Endodermal cell (in vitro differentiated cells): Measurements from ENCODE around the gene TXNDC2. TPM values are rescaled to one million over a fixed set of nuclear protein-coding genes. Genes with fewer than 3 reads are reported as not detected.
A peak's percentile ranks its signal among the peaks of the same experiment; 100 is the strongest.

ENCODE experiments used
- DNase-seq: peaks from one replicate; pipeline ENCODE4 v3.0.0-alpha.2; 2017
- H3K27ac ChIP-seq: 2 replicates; pipeline ENCODE4 v1.5.1; 2013; ENCODE audit warnings: mild to moderate bottlenecking, low read depth, low read length, moderate library complexity
- H3K27me3 ChIP-seq: 2 replicates; pipeline ENCODE4 v1.6.1; 2013; ENCODE audit warnings: mild to moderate bottlenecking, low read length, moderate library complexity; ENCODE audit not compliant: insufficient read depth, control insufficient read depth, poor library complexity, severe bottlenecking
- H3K36me3 ChIP-seq: 2 replicates; pipeline ENCODE4 v1.7.0; 2013; ENCODE audit warnings: mild to moderate bottlenecking, low read length, moderate library complexity; ENCODE audit not compliant: control insufficient read depth, insufficient read depth
- H3K4me1 ChIP-seq: one replicate; pipeline ENCODE4 v1.7.0; 2013; ENCODE audit warnings: low read length; ENCODE audit not compliant: control insufficient read depth, insufficient read depth
- H3K4me3 ChIP-seq: 2 replicates; pipeline ENCODE4 v1.5.1; 2013; ENCODE audit warnings: mild to moderate bottlenecking, low read length, moderate library complexity
- H3K9ac ChIP-seq: 2 replicates; pipeline ENCODE4 v1.6.1; 2013; ENCODE audit warnings: mild to moderate bottlenecking, low read length, moderate library complexity; ENCODE audit not compliant: poor library complexity, severe bottlenecking; ENCODE audit errors: extremely low read depth
- H3K9me3 ChIP-seq: 2 replicates; pipeline ENCODE4 v1.6.1; 2013; ENCODE audit warnings: mild to moderate bottlenecking, low read length, moderate library complexity; ENCODE audit not compliant: control insufficient read depth
- H3K27ac Mint-ChIP-seq: 2 replicates; pipeline ENCODE4 v1.8.0; 2020; ENCODE audit warnings: mixed read lengths
- H3K27me3 Mint-ChIP-seq: 2 replicates; pipeline ENCODE4 v1.8.0; 2021; ENCODE audit warnings: mild to moderate bottlenecking, mixed read lengths; ENCODE audit not compliant: insufficient read depth
- H3K36me3 Mint-ChIP-seq: 2 replicates; pipeline ENCODE4 v1.8.0; 2020; ENCODE audit warnings: low read depth, mixed read lengths
- H3K4me1 Mint-ChIP-seq: 2 replicates; pipeline ENCODE4 v1.8.0; 2020; ENCODE audit warnings: mixed read lengths
- H3K4me3 Mint-ChIP-seq: 2 replicates; pipeline ENCODE4 v1.8.0; 2020; ENCODE audit warnings: mild to moderate bottlenecking, moderate library complexity, mixed read lengths
- H3K9me3 Mint-ChIP-seq: 2 replicates; pipeline ENCODE4 v1.8.0; 2020; ENCODE audit warnings: mild to moderate bottlenecking, mixed read lengths
- WGBS, 2 experiments: methylation state at CpG; one replicate each; pipeline versions ENCODE4 v1.1.5 to v1.1.7; 2013; ENCODE audit warnings: missing lambda C conversion rate in 2 of 2, mixed read lengths in 1 of 2; ENCODE audit not compliant: insufficient coverage in 1 of 2, insufficient read length in 1 of 2; 5-methylcytosine and 5-hydroxymethylcytosine counted together
- total RNA-seq, 2 donors: library from RNA; stranded (reverse); fragmentation: NEBNext Ultra II Directional in 1 of 2; extraction: Animal tissue kit (Norgen Biotek cat#: 25700) in 1 of 2; gene quantifications; 2 replicates in 1 of 2; 3 replicates in 1 of 2; pipeline ENCODE4 v1.2.1, GENCODE V29; 2021
- TF ChIP-seq, protein P1 (sequence below): fragments of 200-600 bp; sonication (generic); conservative IDR thresholded peaks from 2 replicates; pipeline ENCODE4 v1.5.0; 2021; ENCODE audit warnings: antibody characterized with exemption, mild to moderate bottlenecking

The TXNDC2 gene
- total RNA-seq, 2 donors from 2014 or later: not detected

DNA sequence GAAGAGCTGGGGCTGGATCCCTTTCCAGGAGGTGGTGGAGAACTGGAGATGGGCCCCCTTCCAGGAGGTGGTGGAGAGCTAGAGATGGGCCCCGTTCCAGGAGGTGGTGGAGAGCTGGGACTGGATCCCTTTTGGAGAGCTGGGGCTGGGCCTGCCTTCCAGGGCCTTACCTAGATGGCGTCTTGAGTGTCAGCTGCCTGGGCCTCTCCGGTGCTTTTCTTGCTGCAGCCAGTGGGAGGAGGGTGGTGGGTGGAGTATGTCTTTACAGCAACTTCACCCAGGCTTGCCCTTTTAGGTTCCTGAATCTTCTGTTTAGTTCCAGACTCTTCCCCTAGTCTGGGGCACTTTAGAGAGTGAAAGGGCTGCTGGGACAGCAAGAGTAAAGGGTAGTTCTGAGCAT lies 19.1 kb upstream of the TXNDC2 start:
- H3K9me3 ChIP-seq: peaks cover 28% of the 10 kb centered on the region
- H3K27ac Mint-ChIP-seq: no peak overlapping the region
- TF ChIP-seq, protein P1, sequence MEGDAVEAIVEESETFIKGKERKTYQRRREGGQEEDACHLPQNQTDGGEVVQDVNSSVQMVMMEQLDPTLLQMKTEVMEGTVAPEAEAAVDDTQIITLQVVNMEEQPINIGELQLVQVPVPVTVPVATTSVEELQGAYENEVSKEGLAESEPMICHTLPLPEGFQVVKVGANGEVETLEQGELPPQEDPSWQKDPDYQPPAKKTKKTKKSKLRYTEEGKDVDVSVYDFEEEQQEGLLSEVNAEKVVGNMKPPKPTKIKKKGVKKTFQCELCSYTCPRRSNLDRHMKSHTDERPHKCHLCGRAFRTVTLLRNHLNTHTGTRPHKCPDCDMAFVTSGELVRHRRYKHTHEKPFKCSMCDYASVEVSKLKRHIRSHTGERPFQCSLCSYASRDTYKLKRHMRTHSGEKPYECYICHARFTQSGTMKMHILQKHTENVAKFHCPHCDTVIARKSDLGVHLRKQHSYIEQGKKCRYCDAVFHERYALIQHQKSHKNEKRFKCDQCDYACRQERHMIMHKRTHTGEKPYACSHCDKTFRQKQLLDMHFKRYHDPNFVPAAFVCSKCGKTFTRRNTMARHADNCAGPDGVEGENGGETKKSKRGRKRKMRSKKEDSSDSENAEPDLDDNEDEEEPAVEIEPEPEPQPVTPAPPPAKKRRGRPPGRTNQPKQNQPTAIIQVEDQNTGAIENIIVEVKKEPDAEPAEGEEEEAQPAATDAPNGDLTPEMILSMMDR: no peak
- peaks cover 30% of the 10 kb centered on the region for H3K4me1 Mint-ChIP-seq
- WGBS, 2 experiments: 100% methylated on average over 1 to 3 of the region's 3 CpGs
- H3K9me3 Mint-ChIP-seq: peaks cover 31% of the 10 kb centered on the region
- no peaks in the 10 kb centered on the region for H3K27me3 ChIP-seq
- no peaks in the 10 kb centered on the region for H3K36me3 ChIP-seq
- no peak overlapping the region for H3K9ac ChIP-seq
- H3K27ac ChIP-seq: no peak overlapping the region
- peaks cover 6% of the 10 kb centered on the region for H3K27me3 Mint-ChIP-seq
- H3K4me1 ChIP-seq: peaks cover 11% of the 10 kb centered on the region
- no peak overlapping the region for H3K4me3 ChIP-seq
- DNase-seq: no peak
- H3K36me3 Mint-ChIP-seq: no peaks in the 10 kb centered on the region
- no peak overlapping the region for H3K4me3 Mint-ChIP-seq

GRCh38 chr18:9867071-9867594 lies 18.6 kb upstream of the TXNDC2 start:
- DNase-seq: no peak
- Histone ChIP-seq H3K36me3 (no peaks in the 10 kb centered on the region), H3K4me1 (peaks cover 11% of the 10 kb centered on the region), H3K27ac (no peak overlapping the region), H3K9ac (no peak overlapping the region), H3K9me3 (peaks cover 28% of the 10 kb centered on the region), H3K4me3 (no peak overlapping the region), H3K27me3 (peaks cover 2% of the 10 kb centered on the region)
- Mint-ChIP-seq H3K4me1 (peaks cover 30% of the 10 kb centered on the region), H3K36me3 (no peaks in the 10 kb centered on the region), H3K27ac (no peak overlapping the region), H3K27me3 (peaks cover 7% of the 10 kb centered on the region), H3K9me3 (peaks cover 31% of the 10 kb centered on the region), H3K4me3 (no peak overlapping the region)
- TF ChIP-seq, protein P1: no peak
- 95 to 97% methylated on average over 4 of the region's 4 CpGs for WGBS, 2 experiments

DNA sequence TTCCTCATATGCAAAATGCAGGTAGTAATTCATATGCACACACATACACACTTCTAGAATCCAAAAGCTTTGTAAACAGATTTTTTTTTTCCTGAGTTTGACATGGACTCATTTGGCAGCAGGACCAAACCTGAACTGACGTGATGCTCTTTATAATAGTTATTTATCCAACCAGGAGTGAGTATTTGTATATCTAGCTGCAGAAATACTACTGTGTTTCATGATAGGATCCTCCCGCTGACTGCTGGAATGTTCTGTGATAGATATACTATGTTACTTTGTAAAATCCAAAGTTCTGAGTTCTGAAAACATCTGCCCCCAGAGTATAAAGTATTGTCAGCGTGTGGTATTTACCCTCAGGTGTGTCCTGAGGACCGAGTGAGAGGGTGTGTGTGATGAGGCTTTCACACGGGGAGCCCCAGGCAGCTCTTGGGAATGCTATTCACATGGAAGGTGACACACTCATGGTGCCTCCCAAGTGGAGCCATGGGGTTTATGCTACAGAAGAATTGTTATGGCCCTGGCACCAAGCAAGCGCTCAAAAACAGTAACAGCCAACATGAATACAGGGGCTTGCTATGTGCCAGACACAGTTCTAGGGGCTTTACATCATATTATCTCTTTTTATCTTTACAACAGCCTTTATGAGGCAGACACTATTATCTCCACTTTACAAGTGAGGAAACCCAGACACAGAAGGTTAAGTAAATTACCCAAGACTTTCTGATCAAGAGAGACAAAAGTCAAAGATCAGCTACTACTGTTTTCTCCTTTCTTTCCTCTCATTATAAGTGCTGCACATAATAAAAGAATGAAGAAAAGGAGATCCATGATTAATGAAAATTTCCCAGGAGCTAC lies 16.7 kb upstream of the TXNDC2 start:
- H3K27ac ChIP-seq: no peak overlapping the region
- peaks cover 12% of the 10 kb centered on the region for H3K27me3 ChIP-seq
- H3K4me3 Mint-ChIP-seq: no peak overlapping the region
- peak overlapping the region; percentile 81 for H3K27ac Mint-ChIP-seq
- H3K9ac ChIP-seq: no peak overlapping the region
- DNase-seq: peak; percentile 56
- peaks cover 30% of the 10 kb centered on the region for H3K4me1 Mint-ChIP-seq
- peaks cover 11% of the 10 kb centered on the region for H3K4me1 ChIP-seq
- peaks cover 19% of the 10 kb centered on the region for H3K27me3 Mint-ChIP-seq
- TF ChIP-seq, protein P1: no peak
- peaks cover 28% of the 10 kb centered on the region for H3K9me3 ChIP-seq
- H3K36me3 ChIP-seq: no peaks in the 10 kb centered on the region
- H3K4me3 ChIP-seq: no peak overlapping the region
- peaks cover 31% of the 10 kb centered on the region for H3K9me3 Mint-ChIP-seq
- no peaks in the 10 kb centered on the region for H3K36me3 Mint-ChIP-seq
- 71 to 74% methylated on average over 5 to 6 of the region's 6 CpGs for WGBS, 2 experiments
